ENCODE data around the gene GPRC5C. TPM values are rescaled to one million over a fixed set of nuclear protein-coding genes. Genes with fewer than 3 reads are reported as not detected.
A peak's percentile ranks its signal among the peaks of the same experiment; 100 is the strongest.

The GPRC5C gene
- total and polyA plus RNA-seq, 2 of the 13 experiments (the other 11 are each of a cell fraction or from before 2014, with no cell fraction given) = 85.6 to 300 TPM

DNA sequence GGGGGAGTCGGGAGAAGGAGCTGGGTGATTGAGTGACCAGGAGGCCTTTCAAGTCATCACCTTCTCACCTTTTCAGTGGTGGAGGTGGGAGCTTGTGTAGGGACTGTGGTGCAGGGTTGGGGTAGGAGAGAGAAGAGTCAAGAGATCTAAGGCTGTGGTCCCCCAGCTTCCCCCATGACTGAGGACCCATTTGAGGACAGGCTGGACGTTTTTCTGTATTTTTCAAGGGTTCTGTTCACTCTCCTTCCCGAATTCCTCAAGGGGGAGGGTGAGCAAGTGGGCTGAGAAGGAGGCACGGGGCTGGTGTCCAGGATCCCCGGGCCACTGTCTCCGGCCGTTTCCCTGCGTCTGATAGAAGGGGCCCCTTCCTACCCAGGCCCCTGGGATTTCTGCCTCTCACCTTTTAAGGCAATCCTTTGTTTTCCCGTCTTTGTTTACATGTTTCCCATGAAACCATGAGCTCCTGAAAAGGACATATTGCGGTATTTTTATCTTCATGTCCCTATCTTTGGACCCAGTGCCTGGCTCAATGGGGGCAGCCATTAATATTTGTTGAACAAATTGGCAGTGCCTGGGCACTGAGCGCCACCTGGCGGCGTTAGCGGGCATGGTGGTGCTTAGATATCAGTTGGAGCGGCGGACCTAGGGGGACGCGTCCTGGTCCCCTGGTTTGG lies 25.4 kb downstream of the GPRC5C start (continued):
- TF ChIP-seq, protein P1, sequence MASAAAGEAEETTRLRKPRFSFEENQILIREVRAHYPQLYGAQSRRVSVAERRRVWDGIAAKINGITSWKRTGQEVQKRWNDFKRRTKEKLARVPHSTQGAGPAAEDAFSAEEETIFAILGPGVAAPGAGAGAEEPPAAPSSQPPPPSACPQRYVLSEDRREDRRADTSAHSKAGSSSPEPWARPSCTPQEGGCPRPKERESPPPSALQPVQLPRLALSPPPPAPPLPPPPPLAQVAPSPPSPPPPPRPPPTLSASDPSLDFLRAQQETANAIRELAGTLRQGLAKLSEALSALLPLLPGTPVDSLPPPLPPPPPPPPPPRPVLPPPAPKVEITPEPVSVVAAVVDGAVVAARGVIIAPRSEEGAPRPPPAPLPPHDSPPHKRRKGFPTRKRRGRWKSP (CRISPR knock-in tag; IDR thresholded peaks at IDR 0.05) = no peak
- peak; percentile 76; the same call in 1 of the 2 replicates for TF ChIP-seq IRF2 (CRISPR knock-in tag; IDR thresholded peaks at IDR 0.05)
- TF ChIP-seq ZBTB3 (CRISPR knock-in tag; IDR thresholded peaks at IDR 0.05; ENCODE audit: borderline replicate concordance, low read depth) = no peak
- TF ChIP-seq ZSCAN31 (CRISPR knock-in tag; IDR thresholded peaks at IDR 0.05; ENCODE audit: low read depth) = no peak
- TF ChIP-seq HMG20A (CRISPR knock-in tag; IDR thresholded peaks at IDR 0.05; ENCODE audit: borderline replicate concordance) = no peak
- TF ChIP-seq FOXM1 (CRISPR knock-in tag; IDR thresholded peaks at IDR 0.05) = no peak
- 0 out of 2 replicates have a peak, but pooled peaks have one; percentile 39 for TF ChIP-seq ZNF333 (CRISPR knock-in tag; IDR thresholded peaks at IDR 0.05; ENCODE audit: borderline replicate concordance)
- TF ChIP-seq, protein P2, sequence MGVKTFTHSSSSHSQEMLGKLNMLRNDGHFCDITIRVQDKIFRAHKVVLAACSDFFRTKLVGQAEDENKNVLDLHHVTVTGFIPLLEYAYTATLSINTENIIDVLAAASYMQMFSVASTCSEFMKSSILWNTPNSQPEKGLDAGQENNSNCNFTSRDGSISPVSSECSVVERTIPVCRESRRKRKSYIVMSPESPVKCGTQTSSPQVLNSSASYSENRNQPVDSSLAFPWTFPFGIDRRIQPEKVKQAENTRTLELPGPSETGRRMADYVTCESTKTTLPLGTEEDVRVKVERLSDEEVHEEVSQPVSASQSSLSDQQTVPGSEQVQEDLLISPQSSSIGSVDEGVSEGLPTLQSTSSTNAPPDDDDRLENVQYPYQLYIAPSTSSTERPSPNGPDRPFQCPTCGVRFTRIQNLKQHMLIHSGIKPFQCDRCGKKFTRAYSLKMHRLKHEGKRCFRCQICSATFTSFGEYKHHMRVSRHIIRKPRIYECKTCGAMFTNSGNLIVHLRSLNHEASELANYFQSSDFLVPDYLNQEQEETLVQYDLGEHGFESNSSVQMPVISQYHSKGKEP (CRISPR knock-in tag; IDR thresholded peaks at IDR 0.05) = no peak
- no peak for TF ChIP-seq SMARCE1 (IDR thresholded peaks at IDR 0.05; ENCODE audit: borderline replicate concordance)
- peak; percentile 100 for TF ChIP-seq STAG1 (CRISPR knock-in tag; IDR thresholded peaks at IDR 0.05)
- no peak for TF ChIP-seq TBL1XR1 (IDR thresholded peaks at IDR 0.05; ENCODE audit: borderline replicate concordance, low read length, partially characterized antibody)
- TF ChIP-seq, protein P3, sequence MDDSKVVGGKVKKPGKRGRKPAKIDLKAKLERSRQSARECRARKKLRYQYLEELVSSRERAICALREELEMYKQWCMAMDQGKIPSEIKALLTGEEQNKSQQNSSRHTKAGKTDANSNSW (CRISPR knock-in tag; IDR thresholded peaks at IDR 0.05; ENCODE audit: borderline replicate concordance) = no peak
- TF ChIP-seq RAD21 (CRISPR knock-in tag; IDR thresholded peaks at IDR 0.05) = peak; percentile 99
- no peak for TF ChIP-seq CAMTA2 (CRISPR knock-in tag; IDR thresholded peaks at IDR 0.05; ENCODE audit: borderline replicate concordance)
- TF ChIP-seq GABPA (IDR thresholded peaks at IDR 0.05; ENCODE audit: low read depth, low read length) = no peak
- TF ChIP-seq GABPA (CRISPR knock-in tag; IDR thresholded peaks at IDR 0.05; ENCODE audit: low read depth) = no peak
- TF ChIP-seq, protein P4, sequence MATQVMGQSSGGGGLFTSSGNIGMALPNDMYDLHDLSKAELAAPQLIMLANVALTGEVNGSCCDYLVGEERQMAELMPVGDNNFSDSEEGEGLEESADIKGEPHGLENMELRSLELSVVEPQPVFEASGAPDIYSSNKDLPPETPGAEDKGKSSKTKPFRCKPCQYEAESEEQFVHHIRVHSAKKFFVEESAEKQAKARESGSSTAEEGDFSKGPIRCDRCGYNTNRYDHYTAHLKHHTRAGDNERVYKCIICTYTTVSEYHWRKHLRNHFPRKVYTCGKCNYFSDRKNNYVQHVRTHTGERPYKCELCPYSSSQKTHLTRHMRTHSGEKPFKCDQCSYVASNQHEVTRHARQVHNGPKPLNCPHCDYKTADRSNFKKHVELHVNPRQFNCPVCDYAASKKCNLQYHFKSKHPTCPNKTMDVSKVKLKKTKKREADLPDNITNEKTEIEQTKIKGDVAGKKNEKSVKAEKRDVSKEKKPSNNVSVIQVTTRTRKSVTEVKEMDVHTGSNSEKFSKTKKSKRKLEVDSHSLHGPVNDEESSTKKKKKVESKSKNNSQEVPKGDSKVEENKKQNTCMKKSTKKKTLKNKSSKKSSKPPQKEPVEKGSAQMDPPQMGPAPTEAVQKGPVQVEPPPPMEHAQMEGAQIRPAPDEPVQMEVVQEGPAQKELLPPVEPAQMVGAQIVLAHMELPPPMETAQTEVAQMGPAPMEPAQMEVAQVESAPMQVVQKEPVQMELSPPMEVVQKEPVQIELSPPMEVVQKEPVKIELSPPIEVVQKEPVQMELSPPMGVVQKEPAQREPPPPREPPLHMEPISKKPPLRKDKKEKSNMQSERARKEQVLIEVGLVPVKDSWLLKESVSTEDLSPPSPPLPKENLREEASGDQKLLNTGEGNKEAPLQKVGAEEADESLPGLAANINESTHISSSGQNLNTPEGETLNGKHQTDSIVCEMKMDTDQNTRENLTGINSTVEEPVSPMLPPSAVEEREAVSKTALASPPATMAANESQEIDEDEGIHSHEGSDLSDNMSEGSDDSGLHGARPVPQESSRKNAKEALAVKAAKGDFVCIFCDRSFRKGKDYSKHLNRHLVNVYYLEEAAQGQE (IDR thresholded peaks at IDR 0.05; ENCODE audit: borderline replicate concordance in 1 of 2, low read depth in 1 of 2, low read length in 2 of 2) = no peak
- TF ChIP-seq, protein P5, sequence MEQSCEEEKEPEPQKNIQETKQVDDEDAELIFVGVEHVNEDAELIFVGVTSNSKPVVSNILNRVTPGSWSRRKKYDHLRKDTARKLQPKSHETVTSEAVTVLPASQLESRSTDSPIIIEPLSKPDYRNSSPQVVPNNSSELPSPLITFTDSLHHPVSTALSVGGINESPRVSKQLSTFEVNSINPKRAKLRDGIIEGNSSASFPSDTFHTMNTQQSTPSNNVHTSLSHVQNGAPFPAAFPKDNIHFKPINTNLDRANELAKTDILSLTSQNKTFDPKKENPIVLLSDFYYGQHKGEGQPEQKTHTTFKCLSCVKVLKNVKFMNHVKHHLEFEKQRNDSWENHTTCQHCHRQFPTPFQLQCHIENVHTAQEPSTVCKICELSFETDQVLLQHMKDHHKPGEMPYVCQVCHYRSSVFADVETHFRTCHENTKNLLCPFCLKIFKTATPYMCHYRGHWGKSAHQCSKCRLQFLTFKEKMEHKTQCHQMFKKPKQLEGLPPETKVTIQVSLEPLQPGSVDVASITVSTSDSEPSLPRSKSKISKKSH (CRISPR knock-in tag; IDR thresholded peaks at IDR 0.05; ENCODE audit: borderline replicate concordance) = 0 out of 2 replicates have a peak, but pooled peaks have one; percentile 43
- TF ChIP-seq ZNF510 (CRISPR knock-in tag; IDR thresholded peaks at IDR 0.05; ENCODE audit: low read depth) = no peak
- no peak for TF ChIP-seq ZFP90 (CRISPR knock-in tag; IDR thresholded peaks at IDR 0.05; ENCODE audit: borderline replicate concordance)
- no peak for TF ChIP-seq MAFG (CRISPR knock-in tag; IDR thresholded peaks at IDR 0.05)
- no peak for TF ChIP-seq ONECUT2 (CRISPR knock-in tag; IDR thresholded peaks at IDR 0.05)

Measured in HepG2 (cell line).